PC-9 (cell line): ENCODE measurements around the gene GINS1.

Source experiments
- EZH2 ChIP-seq: fragments of 200-600 bp; sonication (generic); IDR thresholded peaks from 2 replicates; pipeline ENCODE4 v1.8.0; 2017; ENCODE audit warnings: antibody characterized with exemption, low read depth
- TF ChIP-seq, protein P1 (sequence below): fragments of 200-600 bp; sonication (generic); conservative IDR thresholded peaks from 2 replicates; pipeline ENCODE4 v1.6.1; 2017; ENCODE audit warnings: mixed run types, antibody characterized with exemption, mild to moderate bottlenecking, moderate library complexity

DNA sequence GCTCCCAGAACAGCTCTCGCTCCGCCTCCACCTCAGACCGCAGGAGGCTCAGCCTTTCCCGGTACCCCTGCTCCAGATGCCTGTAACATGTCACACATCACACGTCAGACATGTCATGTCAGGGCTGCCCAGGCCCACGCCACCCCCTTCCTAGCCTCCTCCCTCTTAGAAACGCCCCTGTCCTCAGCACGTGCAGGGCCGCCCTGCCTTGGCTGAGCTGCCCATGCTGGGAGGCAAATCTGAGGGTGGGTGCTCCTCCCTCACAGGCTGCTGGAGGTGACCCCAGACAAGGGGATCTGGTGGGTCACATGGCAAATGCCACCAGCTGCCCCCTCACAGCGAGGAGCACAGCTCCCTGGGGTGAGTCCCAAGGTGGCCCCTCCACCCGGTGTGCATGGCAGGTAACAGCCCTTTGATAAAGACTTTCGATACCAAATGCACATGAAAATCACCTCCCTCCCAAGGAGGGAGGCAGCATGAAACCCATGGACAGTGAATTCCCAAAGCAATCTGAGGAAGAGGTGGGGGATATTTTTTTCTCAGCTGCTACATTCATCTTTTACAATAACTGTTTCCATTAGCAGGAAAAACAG is 84.1 kb downstream of the GINS1 start:
- TF ChIP-seq, protein P1, sequence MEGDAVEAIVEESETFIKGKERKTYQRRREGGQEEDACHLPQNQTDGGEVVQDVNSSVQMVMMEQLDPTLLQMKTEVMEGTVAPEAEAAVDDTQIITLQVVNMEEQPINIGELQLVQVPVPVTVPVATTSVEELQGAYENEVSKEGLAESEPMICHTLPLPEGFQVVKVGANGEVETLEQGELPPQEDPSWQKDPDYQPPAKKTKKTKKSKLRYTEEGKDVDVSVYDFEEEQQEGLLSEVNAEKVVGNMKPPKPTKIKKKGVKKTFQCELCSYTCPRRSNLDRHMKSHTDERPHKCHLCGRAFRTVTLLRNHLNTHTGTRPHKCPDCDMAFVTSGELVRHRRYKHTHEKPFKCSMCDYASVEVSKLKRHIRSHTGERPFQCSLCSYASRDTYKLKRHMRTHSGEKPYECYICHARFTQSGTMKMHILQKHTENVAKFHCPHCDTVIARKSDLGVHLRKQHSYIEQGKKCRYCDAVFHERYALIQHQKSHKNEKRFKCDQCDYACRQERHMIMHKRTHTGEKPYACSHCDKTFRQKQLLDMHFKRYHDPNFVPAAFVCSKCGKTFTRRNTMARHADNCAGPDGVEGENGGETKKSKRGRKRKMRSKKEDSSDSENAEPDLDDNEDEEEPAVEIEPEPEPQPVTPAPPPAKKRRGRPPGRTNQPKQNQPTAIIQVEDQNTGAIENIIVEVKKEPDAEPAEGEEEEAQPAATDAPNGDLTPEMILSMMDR = no peak
- TF ChIP-seq EZH2 = no peak
